ENCODE results near the gene AFMID. TPM values are rescaled to one million over a fixed set of nuclear protein-coding genes. Genes with fewer than 3 reads are reported as not detected.

Gene AFMID
- total and polyA plus RNA-seq, 9 of the 15 experiments (the other 6 are each of a cell fraction or from before 2014, with no cell fraction given) = 62.1 to 188 (median 74.4) TPM

- Histone ChIP-seq H4K20me1 (replicated peaks; ENCODE audit: control insufficient read depth, insufficient read depth, low read length) (no peaks in the 10 kb centered on the region), H3K4me2 (ENCODE audit: insufficient read depth, low read length) (no peak overlapping the region), H2AFZ (ENCODE audit: low read depth, low read length) (peak overlapping the region; percentile 67), H3K27me3 (ENCODE audit: control insufficient read depth in 2 of 2, insufficient read depth in 2 of 2, low read length in 2 of 2) (no peaks in the 10 kb centered on the region), H3K9me1 (ENCODE audit: control insufficient read depth, insufficient read depth, low read length) (peaks cover 6% of the 10 kb centered on the region), H3K36me3 (ENCODE audit: control insufficient read depth, insufficient read depth, low read length) (no peaks in the 10 kb centered on the region), H3K4me1 (replicated peaks in 1 of 2; ENCODE audit: control insufficient read depth in 2 of 2, insufficient read depth in 2 of 2, low read length in 2 of 2) (peaks cover 23 to 37% of the 10 kb centered on the region in 2 experiments; a peak in 4 of 5 replicates), H3K4me3 (no peak overlapping the region), H3K27ac (ENCODE audit: extremely low read depth, low read depth, low read length) (no peak overlapping the region), H3K79me2 (ENCODE audit: control insufficient read depth, insufficient read depth, low read length) (no peaks in the 10 kb centered on the region), H3K9me3 (replicated peaks; ENCODE audit: control insufficient read depth, insufficient read depth, low read depth, low read length) (no peaks in the 10 kb centered on the region), H3K9ac (ENCODE audit: insufficient read depth in 1 of 2, low read depth in 2 of 2, low read length in 2 of 2) (peak overlapping the region in 1 of 2 experiments; percentile 49; a peak in 1 of 4 replicates)
- intact Hi-C loops (cut with micrococcal nuclease) = no loop called here
- DNase-seq (ENCODE audit: extremely low read depth in 1 of 4, low spot score in 3 of 4) (peak in 1 of 4 experiments; percentile 20), FAIRE-seq (peak; percentile 61), ATAC-seq (no peak)
- in situ Hi-C loops (cut with MboI) = no loop called here
- BruUV-seq (replicated peaks) = no TSS peak
- WGBS (ENCODE audit: insufficient coverage, low coverage, missing lambda C conversion rate) = 64% methylated on average over 19 of the region's 21 CpGs
- CTCF ChIA-PET (ENCODE audit: low intra/inter-chr PET ratio) = no interaction called here
- POLR2A ChIA-PET = interaction anchor here (0.5 to 0.8 kb wide), 5 partner anchors 10 to 126 kb away, joined by 3 read pairs; no protein-coding TSS in a partner anchor
- TF ChIP-seq ADNP (tag; IDR thresholded peaks at IDR 0.05) (no peak), RNF2 (IDR thresholded peaks at IDR 0.05) (no peak), FOXJ2 (tag; IDR thresholded peaks at IDR 0.05) (no peak), ZNF592 (IDR thresholded peaks at IDR 0.05) (0 out of 2 replicates have a peak, but pooled peaks have one; percentile 10), PPARD (CRISPR knock-in tag; IDR thresholded peaks at IDR 0.05) (no peak), SRF (CRISPR knock-in tag; IDR thresholded peaks at IDR 0.05) (no peak), ZNF24 (IDR thresholded peaks at IDR 0.05) (no peak), HNRNPLL (IDR thresholded peaks at IDR 0.05; ENCODE audit: low read depth, low read length, poor library complexity, severe bottlenecking) (no peak), RB1 (IDR thresholded peaks at IDR 0.05; ENCODE audit: low read depth) (no peak), MTA2 (IDR thresholded peaks at IDR 0.05; ENCODE audit: low read depth) (no peak), KAT8 (IDR thresholded peaks at IDR 0.05; ENCODE audit: low read depth) (no peak), MLX (CRISPR knock-in tag; conservative IDR thresholded peaks at IDR 0.05) (no peak), EP400 (IDR thresholded peaks at IDR 0.05) (no peak)
- TF ChIP-seq, protein P1, sequence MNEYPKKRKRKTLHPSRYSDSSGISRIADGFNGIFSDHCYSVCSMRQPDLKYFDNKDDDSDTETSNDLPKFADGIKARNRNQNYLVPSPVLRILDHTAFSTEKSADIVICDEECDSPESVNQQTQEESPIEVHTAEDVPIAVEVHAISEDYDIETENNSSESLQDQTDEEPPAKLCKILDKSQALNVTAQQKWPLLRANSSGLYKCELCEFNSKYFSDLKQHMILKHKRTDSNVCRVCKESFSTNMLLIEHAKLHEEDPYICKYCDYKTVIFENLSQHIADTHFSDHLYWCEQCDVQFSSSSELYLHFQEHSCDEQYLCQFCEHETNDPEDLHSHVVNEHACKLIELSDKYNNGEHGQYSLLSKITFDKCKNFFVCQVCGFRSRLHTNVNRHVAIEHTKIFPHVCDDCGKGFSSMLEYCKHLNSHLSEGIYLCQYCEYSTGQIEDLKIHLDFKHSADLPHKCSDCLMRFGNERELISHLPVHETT (CRISPR knock-in tag; conservative IDR thresholded peaks at IDR 0.05 in 1 of 2, IDR thresholded peaks at IDR 0.05 in 1 of 2) = no peak
- TF ChIP-seq, protein P2, sequence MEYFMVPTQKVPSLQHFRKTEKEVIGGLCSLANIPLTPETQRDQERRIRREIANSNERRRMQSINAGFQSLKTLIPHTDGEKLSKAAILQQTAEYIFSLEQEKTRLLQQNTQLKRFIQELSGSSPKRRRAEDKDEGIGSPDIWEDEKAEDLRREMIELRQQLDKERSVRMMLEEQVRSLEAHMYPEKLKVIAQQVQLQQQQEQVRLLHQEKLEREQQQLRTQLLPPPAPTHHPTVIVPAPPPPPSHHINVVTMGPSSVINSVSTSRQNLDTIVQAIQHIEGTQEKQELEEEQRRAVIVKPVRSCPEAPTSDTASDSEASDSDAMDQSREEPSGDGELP (CRISPR knock-in tag; IDR thresholded peaks at IDR 0.05; ENCODE audit: borderline replicate concordance) = peak; percentile 38; the same call in 1 of the 2 replicates
Measured at GRCh38 chr17:78242024-78242742, 55.0 kb downstream of the AFMID start.
